ENCODE measurements around the gene SASH3. TPM values are rescaled to one million over a fixed set of nuclear protein-coding genes. Genes with fewer than 3 reads are reported as not detected.
A peak's percentile ranks its signal among the peaks of the same experiment; 100 is the strongest.

SASH3 gene
- total RNA-seq, 4 donors from 2014 or later, result 10.4 to 20.4 (median 15.0) TPM

DNA sequence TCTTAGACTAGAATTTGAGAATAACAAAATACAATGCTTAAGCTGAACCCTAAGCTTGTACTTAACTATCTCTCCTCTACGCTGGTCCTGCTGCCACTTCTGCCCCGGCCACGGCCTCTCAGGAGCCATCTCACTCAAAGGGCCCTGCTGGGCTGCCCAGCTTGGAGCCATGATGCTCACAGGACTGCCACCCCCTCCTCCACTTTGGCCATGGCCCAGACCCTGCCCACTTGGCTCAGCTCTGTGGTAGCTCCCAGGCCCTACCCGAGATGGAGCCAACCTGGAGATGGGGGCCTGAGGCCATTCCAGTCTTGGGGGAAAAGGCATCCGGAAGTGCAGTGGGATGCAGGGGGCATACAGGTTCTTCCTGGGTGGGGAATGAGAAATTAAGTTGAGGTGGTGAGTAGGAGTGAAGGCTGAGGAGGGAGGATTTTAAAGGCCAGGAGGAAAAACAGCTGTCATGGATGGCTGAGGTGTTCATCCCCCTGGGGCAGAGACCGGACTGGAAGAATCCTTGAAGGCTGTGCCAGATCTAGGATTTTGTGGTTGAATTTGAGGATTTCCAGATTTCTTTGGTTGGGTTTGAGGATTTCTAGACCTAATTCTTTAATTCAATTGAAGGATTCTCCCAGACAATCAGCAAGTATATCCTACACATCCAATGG lies 824 bp downstream of the SASH3 start:
- TF ChIP-seq EP300 (IDR thresholded peaks at IDR 0.05) (no peak), POLR2A (IDR thresholded peaks at IDR 0.05) (no peak)
- TF ChIP-seq, protein P1, sequence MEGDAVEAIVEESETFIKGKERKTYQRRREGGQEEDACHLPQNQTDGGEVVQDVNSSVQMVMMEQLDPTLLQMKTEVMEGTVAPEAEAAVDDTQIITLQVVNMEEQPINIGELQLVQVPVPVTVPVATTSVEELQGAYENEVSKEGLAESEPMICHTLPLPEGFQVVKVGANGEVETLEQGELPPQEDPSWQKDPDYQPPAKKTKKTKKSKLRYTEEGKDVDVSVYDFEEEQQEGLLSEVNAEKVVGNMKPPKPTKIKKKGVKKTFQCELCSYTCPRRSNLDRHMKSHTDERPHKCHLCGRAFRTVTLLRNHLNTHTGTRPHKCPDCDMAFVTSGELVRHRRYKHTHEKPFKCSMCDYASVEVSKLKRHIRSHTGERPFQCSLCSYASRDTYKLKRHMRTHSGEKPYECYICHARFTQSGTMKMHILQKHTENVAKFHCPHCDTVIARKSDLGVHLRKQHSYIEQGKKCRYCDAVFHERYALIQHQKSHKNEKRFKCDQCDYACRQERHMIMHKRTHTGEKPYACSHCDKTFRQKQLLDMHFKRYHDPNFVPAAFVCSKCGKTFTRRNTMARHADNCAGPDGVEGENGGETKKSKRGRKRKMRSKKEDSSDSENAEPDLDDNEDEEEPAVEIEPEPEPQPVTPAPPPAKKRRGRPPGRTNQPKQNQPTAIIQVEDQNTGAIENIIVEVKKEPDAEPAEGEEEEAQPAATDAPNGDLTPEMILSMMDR (IDR thresholded peaks at IDR 0.05), result no peak
- no peaks in the 10 kb centered on the region for H3K9me3 ChIP-seq
- WGBS, 2 donors, result 79 to 83% methylated on average over 6 of the region's 6 CpGs
- peak overlapping the region in 2 of 4 donors; percentile 36 to 38 for H3K4me3 ChIP-seq
- H3K27me3 ChIP-seq, result no peaks in the 10 kb centered on the region
- H3K4me1 ChIP-seq, result no peaks in the 10 kb centered on the region
- peak overlapping the region in 2 of 4 donors; percentile 29 to 68 for H3K27ac ChIP-seq
- no peaks in the 10 kb centered on the region for H3K36me3 ChIP-seq
- DNase-seq (ENCODE audit: low spot score in 2 of 2), result no peak

DNA sequence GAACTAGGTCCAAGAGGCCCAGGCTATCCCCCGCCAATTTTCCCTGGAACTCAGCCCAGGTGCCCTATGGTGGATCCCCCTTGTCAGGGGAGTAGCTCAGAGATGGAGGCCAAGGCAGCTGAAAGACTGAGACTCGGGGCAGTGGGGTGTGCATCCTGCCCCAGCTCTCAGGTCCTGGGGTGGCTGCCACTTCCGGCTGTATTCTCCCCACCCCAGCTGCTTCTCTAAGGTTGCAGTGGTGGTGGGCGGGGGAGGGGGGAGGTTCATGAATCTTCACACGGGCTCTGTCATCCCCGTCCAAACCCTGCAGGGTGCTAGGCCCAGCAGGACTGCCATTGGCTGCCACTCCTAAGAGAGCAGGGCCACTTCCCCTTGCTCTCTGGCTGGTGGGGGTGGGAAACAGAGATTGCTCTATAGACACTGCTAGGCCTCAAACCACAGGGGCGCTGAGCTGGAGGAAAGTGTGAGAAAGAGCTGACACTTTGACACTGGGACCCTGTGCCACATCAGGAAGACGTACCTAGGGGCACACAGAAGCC lies 1.5 kb downstream of the SASH3 start:
- Histone ChIP-seq H3K27ac (peak overlapping the region in 2 of 4 donors; percentile 29 to 68), H3K27me3 (no peaks in the 10 kb centered on the region), H3K4me1 (no peaks in the 10 kb centered on the region), H3K9me3 (no peaks in the 10 kb centered on the region), H3K4me3 (peak overlapping the region in 2 of 4 donors; percentile 36 to 38), H3K36me3 (no peaks in the 10 kb centered on the region)
- WGBS, 2 donors, result 51 to 85% methylated on average over 3 to 4 of the region's 8 CpGs
- no peak for DNase-seq (ENCODE audit: low spot score in 2 of 2)
- TF ChIP-seq, protein P1 (IDR thresholded peaks at IDR 0.05), result no peak
- no peak for TF ChIP-seq POLR2A (IDR thresholded peaks at IDR 0.05)

DNA sequence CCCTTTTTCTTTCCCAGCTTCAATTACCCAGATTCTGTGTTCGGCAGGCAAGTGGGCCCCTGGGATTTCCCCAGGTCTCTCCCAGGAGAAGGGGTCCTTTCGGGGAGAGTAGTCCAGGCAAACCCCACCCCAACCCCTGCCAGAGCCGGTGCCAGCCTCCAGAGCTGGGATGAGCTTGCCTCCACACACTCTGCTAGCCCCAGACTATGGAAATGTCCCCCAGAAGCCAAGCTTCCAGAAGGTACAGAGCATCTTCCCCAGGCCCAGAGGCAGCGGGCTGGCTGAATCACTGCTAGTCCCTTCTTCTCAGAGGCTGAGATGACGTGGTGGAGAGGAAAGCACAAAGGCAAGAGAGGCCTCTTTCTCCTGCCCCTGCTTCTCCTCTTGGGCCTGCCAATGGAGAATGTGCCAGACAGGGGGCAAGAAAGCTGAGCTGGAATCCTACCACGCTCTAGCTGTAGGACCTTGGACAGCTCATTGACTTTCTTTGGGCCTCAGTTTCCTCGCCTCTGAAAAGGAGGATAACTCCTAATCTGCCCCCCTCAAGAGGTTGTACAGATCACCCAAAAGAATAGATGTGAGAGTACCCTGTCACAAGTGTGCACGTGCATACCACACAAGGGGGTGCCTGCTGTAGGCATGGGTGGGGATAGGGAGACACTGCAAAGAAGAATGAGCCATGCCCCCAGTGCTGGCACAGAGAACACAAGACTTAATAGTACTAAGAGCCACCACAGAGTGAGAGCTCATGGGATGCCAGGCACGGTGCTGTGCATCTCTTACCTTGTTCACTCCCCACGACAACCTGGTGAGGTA lies 2.1 kb downstream of the SASH3 start:
- TF ChIP-seq EP300 (IDR thresholded peaks at IDR 0.05) (no peak), POLR2A (IDR thresholded peaks at IDR 0.05) (no peak)
- TF ChIP-seq, protein P1 (IDR thresholded peaks at IDR 0.05), result no peak
- Histone ChIP-seq H3K36me3 (no peaks in the 10 kb centered on the region), H3K27me3 (no peaks in the 10 kb centered on the region), H3K4me1 (no peaks in the 10 kb centered on the region), H3K4me3 (peak overlapping the region in 2 of 4 donors; percentile 21 to 38), H3K9me3 (no peaks in the 10 kb centered on the region), H3K27ac (no peak overlapping the region)
- no peak for DNase-seq (ENCODE audit: low spot score in 2 of 2)
- WGBS, 2 donors, result 75 to 79% methylated on average over 6 to 10 of the region's 10 CpGs

DNA sequence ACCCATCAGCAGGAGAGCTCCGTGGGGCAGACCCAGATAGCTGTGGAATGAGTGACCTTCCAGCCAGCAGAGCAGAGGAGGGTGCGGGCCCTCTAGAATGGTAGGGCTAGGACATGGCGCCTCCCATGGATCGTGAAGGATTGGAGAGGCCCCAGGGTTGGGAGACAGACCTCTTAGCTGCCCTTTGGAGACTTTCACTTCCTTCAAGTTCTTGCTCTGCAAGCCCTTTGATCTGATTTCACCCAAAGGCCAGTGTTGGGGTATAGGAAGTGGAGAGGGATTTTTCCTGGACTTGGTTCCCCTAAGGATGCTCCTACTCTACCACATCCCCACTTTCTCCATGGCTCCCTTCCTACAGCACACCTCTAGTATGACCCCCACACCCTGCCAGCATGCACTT lies 3.0 kb downstream of the SASH3 start:
- no peak for DNase-seq (ENCODE audit: low spot score in 2 of 2)
- Histone ChIP-seq H3K27me3 (no peaks in the 10 kb centered on the region), H3K4me3 (no peak overlapping the region), H3K36me3 (no peaks in the 10 kb centered on the region), H3K9me3 (no peaks in the 10 kb centered on the region), H3K4me1 (no peaks in the 10 kb centered on the region), H3K27ac (no peak overlapping the region)
- TF ChIP-seq, protein P1 (IDR thresholded peaks at IDR 0.05), result no peak
- TF ChIP-seq EP300 (IDR thresholded peaks at IDR 0.05) (no peak), POLR2A (IDR thresholded peaks at IDR 0.05) (no peak)
- WGBS, 2 donors, result 62 to 73% methylated on average over 4 of the region's 4 CpGs

DNA sequence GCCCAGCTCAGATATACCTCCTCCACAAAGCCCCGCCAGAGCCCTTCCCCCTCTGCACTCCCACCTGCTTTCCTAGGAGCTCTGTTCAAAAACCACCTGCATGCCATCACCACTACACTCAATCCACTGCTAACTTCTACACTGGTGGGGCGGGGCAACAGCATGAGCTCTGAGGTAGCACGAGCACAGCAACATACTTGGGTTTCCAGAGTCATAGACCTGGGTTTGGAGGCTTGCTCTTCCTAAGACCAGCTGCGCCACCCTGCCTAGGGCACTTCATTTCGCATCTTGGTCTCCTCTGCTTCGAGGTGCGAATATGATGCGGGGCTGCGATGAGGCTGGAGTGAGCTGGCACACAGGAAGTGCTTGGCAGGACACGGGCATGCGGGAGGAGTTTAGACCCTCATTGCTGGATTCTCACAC lies 3.6 kb downstream of the SASH3 start:
- Histone ChIP-seq H3K4me1 (no peaks in the 10 kb centered on the region), H3K27ac (no peak overlapping the region), H3K36me3 (no peaks in the 10 kb centered on the region), H3K4me3 (no peak overlapping the region), H3K9me3 (no peaks in the 10 kb centered on the region), H3K27me3 (no peaks in the 10 kb centered on the region)
- 81 to 88% methylated on average over 7 to 11 of the region's 11 CpGs for WGBS, 2 donors
- no peak for DNase-seq (ENCODE audit: low spot score in 2 of 2)
- TF ChIP-seq, protein P1 (IDR thresholded peaks at IDR 0.05), result no peak
- TF ChIP-seq POLR2A (IDR thresholded peaks at IDR 0.05) (no peak), EP300 (IDR thresholded peaks at IDR 0.05) (no peak)
